Measurements from ENCODE around the gene SORT1. TPM values are rescaled to one million over a fixed set of nuclear protein-coding genes. Genes with fewer than 3 reads are reported as not detected.
"Not testable (repeated sequence)": the region's sequence is repeated elsewhere in the genome, so short reads cannot be mapped to it uniquely, and the experiment has no call there.

The SORT1 gene
- total RNA-seq, 2 experiments from 2014 or later, result 10.8 to 14.0 TPM

DNA sequence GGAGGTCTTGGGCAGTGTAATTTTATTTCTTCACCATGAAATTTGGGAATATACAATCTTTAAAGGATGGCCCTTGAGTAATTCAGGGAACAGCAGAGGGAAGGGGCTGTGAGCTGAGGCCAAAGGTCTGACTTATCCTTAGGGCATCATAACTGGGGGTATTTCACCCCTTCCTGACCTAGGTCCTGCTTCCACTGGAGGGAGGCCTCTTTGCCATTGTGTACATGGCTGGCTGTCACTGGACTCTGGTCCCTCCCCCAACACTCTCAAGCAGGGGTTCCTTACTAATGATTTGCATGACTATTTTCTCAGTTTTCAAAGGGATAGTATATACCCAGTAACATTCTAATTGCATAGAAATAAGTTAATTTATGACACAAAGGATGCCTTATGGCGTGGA is 107.6 kb downstream of the SORT1 start:
- POLR2A ChIA-PET, result no interaction called here
- no peaks in the 10 kb centered on the region for H3K4me1 Mint-ChIP-seq (ENCODE audit: low read depth)
- DNase-seq, result no peak

DNA sequence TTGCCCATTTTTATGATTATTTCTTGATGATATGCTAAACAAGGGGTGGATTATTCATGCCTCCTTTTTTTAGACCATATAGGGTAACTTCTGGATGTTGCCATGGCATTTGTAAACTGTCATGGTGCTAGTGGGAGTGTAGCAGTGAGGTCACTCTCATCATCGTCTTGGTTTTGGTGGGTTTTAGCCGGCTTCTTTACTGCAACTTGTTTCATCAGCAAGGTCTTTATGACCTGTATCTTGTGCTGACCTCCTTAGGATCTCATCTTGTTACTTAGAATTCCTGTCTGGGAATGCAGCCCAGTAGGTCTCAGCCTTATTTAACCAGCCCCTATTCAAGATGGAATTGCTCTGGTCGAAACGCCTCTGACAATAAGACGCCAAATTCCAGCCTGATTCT is 111.0 kb downstream of the SORT1 start:
- H3K27ac Mint-ChIP-seq; ATAC-seq; H3K4me3 Mint-ChIP-seq; POLR2A ChIA-PET; CTCF ChIA-PET; H3K9me3 Mint-ChIP-seq (ENCODE audit: insufficient read depth); DNase-seq; H3K36me3 Mint-ChIP-seq (ENCODE audit: low read depth): not testable (repeated sequence)
- Mint-ChIP-seq H3K4me1 (ENCODE audit: low read depth) (peaks cover 18% of the 10 kb centered on the region), H3K27me3 (ENCODE audit: low read depth) (peaks cover 18% of the 10 kb centered on the region)

More for the DNA sequence above, 107.6 kb downstream of the SORT1 start:
- Mint-ChIP-seq H3K27ac (no peak overlapping the region), H3K4me3 (no peak overlapping the region), H3K9me3 (ENCODE audit: insufficient read depth) (no peaks in the 10 kb centered on the region), H3K36me3 (ENCODE audit: low read depth) (no peaks in the 10 kb centered on the region), H3K27me3 (ENCODE audit: low read depth) (peaks cover 33% of the 10 kb centered on the region)
- CTCF ChIA-PET, result interaction anchor here (1.5 kb wide), 1 partner anchor 109 kb away, joined by 5 read pairs; no protein-coding TSS in a partner anchor
- ATAC-seq, result no peak

- peaks cover 21% of the 10 kb centered on the region for H3K36me3 Mint-ChIP-seq (ENCODE audit: low read depth)
- H3K9me3 Mint-ChIP-seq (ENCODE audit: insufficient read depth), result no peaks in the 10 kb centered on the region
- CTCF ChIA-PET, result interaction anchor here (1.1 to 3.3 kb wide), 5 partner anchors 95 to 248 kb away, joined by 3 to 36 read pairs (median 7); partner anchors contain the start of genes ATXN7L2 and SORT1
- H3K4me1 Mint-ChIP-seq (ENCODE audit: low read depth), result peaks cover 29% of the 10 kb centered on the region
- H3K27me3 Mint-ChIP-seq (ENCODE audit: low read depth), result peaks cover 13% of the 10 kb centered on the region
- DNase-seq (peak; percentile 72), ATAC-seq (no peak)
- peak overlapping the region; percentile 99 for H3K4me3 Mint-ChIP-seq
- POLR2A ChIA-PET, result interaction anchor here (1.3 to 1.8 kb wide), 2 partner anchors 114 to 200 kb away, joined by 7 to 10 read pairs; partner anchors contain the start of genes ATXN7L2 and SORT1
- H3K27ac Mint-ChIP-seq, result peak overlapping the region; percentile 91
Observed at GRCh38 chr1:109283748-109284600, 113.7 kb downstream of the SORT1 start.

- ChIA-PET CTCF (interaction anchor here (0.7 to 3.3 kb wide), 16 partner anchors 18 to 252 kb away, joined by 3 to 36 read pairs (median 6); partner anchors contain the start of genes ATXN7L2, CYB561D1, SARS1 and SORT1), POLR2A (interaction anchor here (0.6 to 1.8 kb wide), 10 partner anchors 10 to 266 kb away, joined by 3 to 10 read pairs (median 3); partner anchors contain the start of genes ATXN7L2, CELSR2, GNAI3 and SORT1)
- Mint-ChIP-seq H3K36me3 (ENCODE audit: low read depth) (peaks cover 23% of the 10 kb centered on the region), H3K27ac (peak within 1 kb of the TSS; percentile 91), H3K27me3 (ENCODE audit: low read depth) (peaks cover 7% of the 10 kb centered on the region), H3K9me3 (ENCODE audit: insufficient read depth) (no peaks in the 10 kb centered on the region), H3K4me1 (ENCODE audit: low read depth) (peaks cover 31% of the 10 kb centered on the region), H3K4me3 (peak within 1 kb of the TSS; percentile 99)
- peak; percentile 93 for DNase-seq
- peak; percentile 97 for ATAC-seq
Observed at GRCh38 chr1:109282952-109283747, 114.6 kb downstream of the SORT1 start, which contains the start of gene PSRC1. Gene PSRC1, minus strand, starts transcription at chr1:109283145.

DNA sequence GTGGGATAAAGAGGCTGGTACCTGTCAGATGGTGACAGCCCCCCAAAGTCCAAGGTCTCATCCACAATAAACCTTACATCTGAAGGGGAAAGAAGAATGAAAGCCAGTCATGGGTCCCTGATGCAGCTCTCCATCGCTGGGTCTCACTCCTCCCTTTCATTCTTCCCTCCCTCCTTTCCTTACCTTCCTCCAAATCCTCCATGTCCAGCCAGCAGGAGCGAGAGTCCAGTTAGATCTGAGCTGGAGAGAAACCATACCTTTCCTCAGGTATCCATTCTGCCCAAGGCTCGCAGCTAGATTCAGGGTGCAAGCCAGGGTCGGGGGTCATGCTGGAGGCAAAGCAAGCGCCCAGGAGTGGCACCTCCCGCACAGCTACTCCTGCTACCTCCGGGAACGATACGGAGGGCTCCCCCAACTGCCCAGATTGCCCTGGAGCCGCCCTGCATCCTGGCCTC is 115.2 kb downstream of the SORT1 start:
- H3K27ac Mint-ChIP-seq, result peak overlapping the region; percentile 91

GRCh38 chr1:109281680-109282496 is 115.8 kb downstream of the SORT1 start:
- peaks cover 38% of the 10 kb centered on the region for H3K4me1 Mint-ChIP-seq (ENCODE audit: low read depth)
- CTCF ChIA-PET, result interaction anchor here (1.3 to 3.3 kb wide), 8 partner anchors 26 to 253 kb away, joined by 3 to 36 read pairs (median 6); partner anchors contain the start of genes CYB561D1 and SORT1
- no peaks in the 10 kb centered on the region for H3K9me3 Mint-ChIP-seq (ENCODE audit: insufficient read depth)
- peaks cover 2% of the 10 kb centered on the region for H3K27me3 Mint-ChIP-seq (ENCODE audit: low read depth)
- H3K36me3 Mint-ChIP-seq (ENCODE audit: low read depth), result peaks cover 25% of the 10 kb centered on the region
- peak overlapping the region; percentile 99 for H3K4me3 Mint-ChIP-seq
- no peak for DNase-seq
- POLR2A ChIA-PET, result interaction anchor here (0.6 to 1.8 kb wide), 5 partner anchors 9 to 267 kb away, joined by 3 to 10 read pairs (median 3); partner anchors contain the start of genes ATXN7L2 and GNAI3
- no peak for ATAC-seq
- H3K27ac Mint-ChIP-seq, result peak overlapping the region; percentile 91

More for the DNA sequence above, 115.2 kb downstream of the SORT1 start:
- peaks cover 3% of the 10 kb centered on the region for H3K27me3 Mint-ChIP-seq (ENCODE audit: low read depth)
- H3K4me1 Mint-ChIP-seq (ENCODE audit: low read depth), result peaks cover 34% of the 10 kb centered on the region
- POLR2A ChIA-PET, result interaction anchor here (0.6 to 1.8 kb wide), 10 partner anchors 9 to 266 kb away, joined by 3 to 10 read pairs (median 3); partner anchors contain the start of genes ATXN7L2, CELSR2, GNAI3 and SORT1
- CTCF ChIA-PET, result interaction anchor here (0.7 to 3.3 kb wide), 16 partner anchors 17 to 253 kb away, joined by 3 to 36 read pairs (median 6); partner anchors contain the start of genes ATXN7L2, CYB561D1, SARS1 and SORT1
- peaks cover 25% of the 10 kb centered on the region for H3K36me3 Mint-ChIP-seq (ENCODE audit: low read depth)
- peak overlapping the region; percentile 99 for H3K4me3 Mint-ChIP-seq
- ATAC-seq (no peak), DNase-seq (no peak)
- H3K9me3 Mint-ChIP-seq (ENCODE audit: insufficient read depth), result no peaks in the 10 kb centered on the region

GRCh38 chr1:109280862-109281261 is 116.9 kb downstream of the SORT1 start:
- Mint-ChIP-seq H3K4me1 (ENCODE audit: low read depth) (peaks cover 38% of the 10 kb centered on the region), H3K36me3 (ENCODE audit: low read depth) (peaks cover 25% of the 10 kb centered on the region), H3K27me3 (ENCODE audit: low read depth) (no peaks in the 10 kb centered on the region), H3K27ac (no peak overlapping the region), H3K9me3 (ENCODE audit: insufficient read depth) (no peaks in the 10 kb centered on the region), H3K4me3 (peak overlapping the region; percentile 99)
- ChIA-PET CTCF (interaction anchor here (3.3 kb wide), 1 partner anchor 118 kb away, joined by 36 read pairs; the partner anchor contains the start of gene SORT1), POLR2A (no interaction called here)
- DNase-seq (no peak), ATAC-seq (no peak)

DNA sequence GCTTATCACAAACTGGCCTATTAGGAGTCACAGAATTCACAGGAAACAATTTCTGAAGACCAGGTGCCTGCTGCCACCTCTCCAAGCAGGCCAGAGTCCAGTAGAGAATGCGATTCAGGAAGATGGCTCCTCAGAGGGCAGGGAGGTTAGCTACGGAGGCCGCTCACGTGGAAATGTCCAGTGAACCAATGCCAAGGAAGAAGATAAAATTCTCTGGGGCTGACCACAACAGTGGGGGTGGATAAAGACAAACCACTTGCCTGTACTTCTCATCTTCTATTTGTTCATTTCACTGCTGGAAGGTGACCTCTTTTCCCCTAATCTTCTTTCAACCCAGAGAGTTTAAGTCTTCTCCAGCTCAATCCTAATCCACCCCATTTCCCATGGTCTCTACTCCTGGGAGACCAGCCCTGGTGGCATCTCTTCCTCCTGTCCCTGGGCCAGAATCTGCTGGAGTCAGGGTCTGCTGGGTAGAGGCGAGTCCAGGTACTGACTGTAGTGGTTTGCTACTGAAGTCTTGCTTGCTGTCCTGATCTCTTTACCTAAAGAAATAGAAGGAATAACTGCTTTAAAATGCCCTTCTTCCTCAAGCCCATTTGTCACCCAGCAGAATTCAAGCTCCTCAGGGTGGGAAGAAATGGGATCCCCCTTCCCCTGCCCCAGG is 118.0 kb downstream of the SORT1 start:
- no peak for ATAC-seq
- POLR2A ChIA-PET, result no interaction called here

DNA sequence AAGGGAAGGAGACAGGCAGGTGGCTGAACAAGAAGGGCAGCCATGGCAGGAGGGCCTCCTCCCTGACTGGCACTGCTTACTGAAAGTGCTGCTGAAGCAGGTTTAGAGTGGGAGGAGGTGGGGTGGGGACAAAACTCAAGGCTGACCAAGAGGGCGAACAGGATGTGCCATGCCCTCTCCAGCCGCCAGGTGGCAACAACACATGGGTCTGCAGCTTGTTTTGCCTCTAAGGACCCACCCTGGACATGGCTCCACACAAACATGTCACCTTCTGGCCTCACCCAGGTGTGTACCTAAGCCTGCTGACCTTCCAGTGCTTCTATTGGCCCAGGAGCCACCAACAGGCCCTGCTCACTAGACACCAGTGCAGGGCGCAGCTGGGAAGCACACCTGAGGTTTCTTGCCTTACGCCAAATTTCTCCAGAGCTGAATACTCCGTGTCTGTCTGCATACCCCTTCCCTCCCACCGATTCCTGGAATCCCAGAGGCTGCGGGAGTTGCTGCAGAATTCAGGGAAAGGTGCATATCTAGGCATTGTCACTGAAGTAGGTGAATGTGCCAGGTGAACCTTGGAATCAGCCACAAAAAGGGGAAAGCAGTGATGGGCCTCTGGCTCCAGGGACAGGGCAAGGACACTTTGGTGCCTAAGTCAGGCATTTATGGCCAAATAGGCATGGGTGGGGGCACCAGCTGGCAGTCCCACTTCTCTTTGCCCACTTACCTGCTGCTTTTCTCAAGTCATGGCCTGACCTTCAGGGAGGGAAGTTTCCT is 120.1 kb downstream of the SORT1 start:
- DNase-seq (peak; percentile 79), ATAC-seq (peak; percentile 79)
- peak overlapping the region; percentile 54 for H3K27ac Mint-ChIP-seq
- H3K4me1 Mint-ChIP-seq (ENCODE audit: low read depth), result peaks cover 45% of the 10 kb centered on the region
- no peaks in the 10 kb centered on the region for H3K27me3 Mint-ChIP-seq (ENCODE audit: low read depth)
- no peak overlapping the region for H3K4me3 Mint-ChIP-seq
- ChIA-PET CTCF (interaction anchor here (0.6 to 5.4 kb wide), 21 partner anchors 9 to 255 kb away, joined by 3 to 166 read pairs (median 4); partner anchors contain the start of genes CYB561D1 and SORT1), POLR2A (interaction anchor here (1.0 to 1.4 kb wide), 2 partner anchors 120 to 121 kb away, joined by 3 to 5 read pairs; partner anchors contain the start of gene SORT1)
- H3K9me3 Mint-ChIP-seq (ENCODE audit: insufficient read depth), result no peaks in the 10 kb centered on the region
- peaks cover 23% of the 10 kb centered on the region for H3K36me3 Mint-ChIP-seq (ENCODE audit: low read depth)

More for the DNA sequence above, 118.0 kb downstream of the SORT1 start:
- Mint-ChIP-seq H3K27me3 (ENCODE audit: low read depth) (no peaks in the 10 kb centered on the region), H3K36me3 (ENCODE audit: low read depth) (peaks cover 25% of the 10 kb centered on the region), H3K4me1 (ENCODE audit: low read depth) (peaks cover 46% of the 10 kb centered on the region), H3K27ac (no peak overlapping the region), H3K9me3 (ENCODE audit: insufficient read depth) (no peaks in the 10 kb centered on the region), H3K4me3 (no peak overlapping the region)
- CTCF ChIA-PET, result interaction anchor here (1.4 to 5.4 kb wide), 3 partner anchors 16 to 252 kb away, joined by 3 to 166 read pairs (median 41); partner anchors contain the start of gene SORT1
- no peak for DNase-seq

Data from activated CD8-positive, alpha-beta T cell treated with anti-CD3 and anti-CD28 coated beads, Interleukin-2, amount 10 ng/mL, durations not matched to agents 7 days and 5 days (primary cell).